Cardiac fibroblast (primary cell): ENCODE measurements around the gene KCTD17.

Experiments
- DNase-seq, 2 donors: peaks; one replicate each; pipeline versions ENCODE4 v3.0.0 to v3.0.0-alpha.2; 2010; ENCODE audit warnings: low read depth in 2 of 2
- H3K4me3 ChIP-seq, 2 donors: replicated peaks in 1 of 2; 1 replicate in 1 of 2; 2 replicates in 1 of 2; pipeline ENCODE4 v1.5.1; 2011; ENCODE audit warnings: low read depth in 2 of 2, low read length in 2 of 2, mild to moderate bottlenecking in 2 of 2, moderate library complexity in 1 of 2
- CTCF ChIP-seq: IDR thresholded peaks from one replicate; pipeline ENCODE4 v1.5.1; 2011; ENCODE audit warnings: low read depth, mild to moderate bottlenecking, low read length, inconsistent platforms

KCTD17 gene

GRCh38 chr22:37043828-37044538 is 7.6 kb upstream of the KCTD17 start:
- TF ChIP-seq CTCF: peak; percentile 70
- H3K4me3 ChIP-seq: no peak overlapping the region

GRCh38 chr22:37044634-37045625 is 6.6 kb upstream of the KCTD17 start:
- no peak for DNase-seq
- TF ChIP-seq CTCF: no peak
- no peak overlapping the region for H3K4me3 ChIP-seq

More at GRCh38 chr22:37043828-37044538, 7.6 kb upstream of the KCTD17 start:
- DNase-seq: peak; percentile 61

GRCh38 chr22:37045958-37046357 is 5.6 kb upstream of the KCTD17 start:
- peak; percentile 65 to 66 for DNase-seq
- peak; percentile 80 for TF ChIP-seq CTCF
- no peak overlapping the region for H3K4me3 ChIP-seq

- no peak for TF ChIP-seq CTCF
- no peak overlapping the region for H3K4me3 ChIP-seq
- no peak for DNase-seq
Measured at GRCh38 chr22:37046589-37046988, 5.0 kb upstream of the KCTD17 start.

GRCh38 chr22:37047006-37047405 is 4.5 kb upstream of the KCTD17 start:
- H3K4me3 ChIP-seq: no peak overlapping the region
- TF ChIP-seq CTCF: no peak
- no peak for DNase-seq

- no peak overlapping the region for H3K4me3 ChIP-seq
- no peak for TF ChIP-seq CTCF
- DNase-seq: no peak
Measured at GRCh38 chr22:37048133-37048532, 3.4 kb upstream of the KCTD17 start.
